Stomach (tissue), 4 donors: ENCODE results near the gene SPATA31C1.
"Not testable (repeated sequence)": the region's sequence is repeated elsewhere in the genome, so short reads cannot be mapped to it uniquely, and the experiment has no call there.

ENCODE experiments used
- EP300 ChIP-seq: sonication (generic); formaldehyde crosslinking; IDR thresholded peaks from one replicate; pipeline ENCODE4 v1.6.1; 2017; ENCODE audit warnings: antibody characterized with exemption
- TF ChIP-seq, protein P1 (sequence below), 7 experiments: fragments of 450-650 bp in 4 of 7; fragments of 200-600 bp in 3 of 7; sonication (generic) in 3 of 7; IDR thresholded peaks; one replicate each; pipeline ENCODE4 v1.5.1; 2016 to 2019; ENCODE audit warnings: antibody characterized with exemption in 7 of 7, control low read depth in 2 of 7, mild to moderate bottlenecking in 1 of 7

DNA sequence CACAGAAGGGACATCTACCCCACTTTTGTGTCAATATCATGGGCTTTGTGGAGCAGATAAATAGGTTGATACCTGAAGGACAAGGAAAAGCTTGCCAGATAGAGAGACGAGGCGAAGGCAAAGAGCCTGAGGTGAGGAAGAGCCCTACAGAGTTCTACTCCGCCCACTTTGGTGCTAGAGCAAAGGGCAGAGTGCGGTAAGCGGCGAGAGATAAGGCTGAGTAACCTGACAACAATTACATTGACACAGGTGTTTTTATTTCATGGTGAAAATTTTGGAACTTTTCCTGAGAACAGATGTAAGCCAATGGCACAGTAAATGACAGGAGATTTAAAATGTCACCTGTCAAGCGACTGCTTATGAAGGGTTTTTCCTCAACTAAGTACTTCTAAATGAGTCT lies 16.7 kb downstream of the SPATA31C1 start:
- TF ChIP-seq, protein P1, sequence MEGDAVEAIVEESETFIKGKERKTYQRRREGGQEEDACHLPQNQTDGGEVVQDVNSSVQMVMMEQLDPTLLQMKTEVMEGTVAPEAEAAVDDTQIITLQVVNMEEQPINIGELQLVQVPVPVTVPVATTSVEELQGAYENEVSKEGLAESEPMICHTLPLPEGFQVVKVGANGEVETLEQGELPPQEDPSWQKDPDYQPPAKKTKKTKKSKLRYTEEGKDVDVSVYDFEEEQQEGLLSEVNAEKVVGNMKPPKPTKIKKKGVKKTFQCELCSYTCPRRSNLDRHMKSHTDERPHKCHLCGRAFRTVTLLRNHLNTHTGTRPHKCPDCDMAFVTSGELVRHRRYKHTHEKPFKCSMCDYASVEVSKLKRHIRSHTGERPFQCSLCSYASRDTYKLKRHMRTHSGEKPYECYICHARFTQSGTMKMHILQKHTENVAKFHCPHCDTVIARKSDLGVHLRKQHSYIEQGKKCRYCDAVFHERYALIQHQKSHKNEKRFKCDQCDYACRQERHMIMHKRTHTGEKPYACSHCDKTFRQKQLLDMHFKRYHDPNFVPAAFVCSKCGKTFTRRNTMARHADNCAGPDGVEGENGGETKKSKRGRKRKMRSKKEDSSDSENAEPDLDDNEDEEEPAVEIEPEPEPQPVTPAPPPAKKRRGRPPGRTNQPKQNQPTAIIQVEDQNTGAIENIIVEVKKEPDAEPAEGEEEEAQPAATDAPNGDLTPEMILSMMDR (IDR thresholded peaks at IDR 0.05) = not testable (repeated sequence)
- not testable (repeated sequence) for TF ChIP-seq EP300
